Measurements from ENCODE around the gene ADAM12.
"Not testable (repeated sequence)": the region's sequence is repeated elsewhere in the genome, so short reads cannot be mapped to it uniquely, and the experiment has no call there.

The ADAM12 gene

DNA sequence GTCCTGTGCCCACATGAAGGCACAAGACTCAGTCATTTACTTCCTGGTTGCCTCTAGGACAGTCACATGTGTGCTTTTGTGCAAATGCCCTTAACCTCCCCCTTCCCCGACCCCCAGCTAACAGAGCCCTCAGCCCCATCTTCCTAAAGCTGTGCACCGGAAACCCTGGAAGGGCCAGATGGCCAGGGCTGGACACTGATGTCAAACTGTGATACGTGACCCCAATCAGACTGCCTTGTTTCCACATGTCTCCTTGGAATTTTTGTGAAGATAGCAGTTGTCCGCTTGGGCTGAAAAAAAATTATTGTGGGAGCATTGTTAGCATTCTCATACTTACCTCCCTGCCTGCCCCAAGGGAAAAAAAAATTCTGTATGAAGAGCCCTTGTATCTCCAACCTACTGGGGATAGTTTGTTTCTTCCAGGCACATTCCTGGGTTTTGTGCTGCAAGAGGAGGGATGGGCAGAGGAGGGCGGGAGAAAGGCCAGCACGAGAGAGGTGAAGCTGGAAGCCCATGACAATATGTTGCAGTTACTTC, 17.0 kb upstream of the ADAM12 start:
- no peak for DNase-seq (ENCODE audit: low read depth in 2 of 2)

DNA sequence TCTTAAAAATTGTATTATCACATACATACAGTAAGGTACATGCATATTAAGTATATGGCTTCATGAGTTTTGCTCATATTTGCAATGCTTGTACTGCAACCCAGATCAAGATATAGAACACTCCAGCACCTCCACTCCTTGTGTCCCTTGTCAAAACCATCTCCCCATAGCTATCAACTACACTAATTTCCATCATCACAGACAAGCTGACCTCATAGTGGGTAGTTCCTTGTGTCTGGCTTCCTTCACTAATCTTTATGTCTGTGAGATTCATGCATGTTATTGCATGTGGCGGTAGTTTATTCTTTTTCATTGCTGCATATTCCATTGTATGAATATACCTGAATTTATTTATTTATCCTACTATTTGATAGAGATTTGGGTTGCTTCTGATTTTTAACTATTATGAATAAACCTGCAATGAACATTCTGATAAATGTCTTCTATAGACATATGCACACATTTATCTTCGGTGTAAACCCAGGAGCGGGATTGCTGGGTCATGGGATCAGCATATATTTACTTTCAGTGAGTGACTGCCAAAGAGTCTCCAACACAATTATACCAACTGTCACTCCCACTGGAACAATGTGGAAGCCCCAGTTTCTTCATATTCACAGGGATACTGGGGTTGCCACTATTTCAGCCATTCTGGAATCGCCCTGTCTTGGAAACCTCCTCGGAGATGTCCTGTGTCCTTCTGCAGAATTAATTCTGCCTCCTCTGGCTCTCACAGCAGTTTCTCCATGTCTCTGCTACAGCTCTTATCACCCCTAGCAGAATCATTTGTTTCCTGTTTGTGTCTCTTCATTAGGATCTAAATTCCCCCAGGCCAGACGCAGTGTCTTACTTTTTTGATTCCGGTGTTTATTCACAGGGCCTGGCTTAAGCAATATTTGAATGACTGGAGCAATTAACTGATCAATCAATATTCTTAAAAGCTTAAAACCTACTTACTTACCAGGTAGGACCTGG, 14.7 kb upstream of the ADAM12 start:
- DNase-seq (ENCODE audit: low read depth in 2 of 2): no peak

DNA sequence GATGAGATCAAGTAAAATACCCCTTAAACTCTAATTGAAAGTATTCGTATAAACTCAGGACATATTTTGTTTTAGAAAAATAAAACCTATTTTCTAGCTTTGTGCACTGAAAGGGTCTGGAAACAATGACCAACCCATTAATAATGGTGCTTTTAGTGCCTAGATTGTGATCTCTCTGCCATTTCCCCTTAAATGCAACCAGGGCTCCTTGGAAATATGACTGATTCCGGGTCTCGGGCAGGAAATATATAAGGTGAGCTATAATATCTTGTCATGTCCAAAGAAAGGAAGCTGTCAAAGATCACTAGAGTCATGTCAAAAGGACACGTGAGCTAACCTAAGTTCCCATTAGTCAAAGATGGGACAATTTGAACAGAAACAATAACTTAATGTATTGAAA, 12.4 kb upstream of the ADAM12 start:
- no peak for DNase-seq (ENCODE audit: low read depth in 2 of 2)

DNA sequence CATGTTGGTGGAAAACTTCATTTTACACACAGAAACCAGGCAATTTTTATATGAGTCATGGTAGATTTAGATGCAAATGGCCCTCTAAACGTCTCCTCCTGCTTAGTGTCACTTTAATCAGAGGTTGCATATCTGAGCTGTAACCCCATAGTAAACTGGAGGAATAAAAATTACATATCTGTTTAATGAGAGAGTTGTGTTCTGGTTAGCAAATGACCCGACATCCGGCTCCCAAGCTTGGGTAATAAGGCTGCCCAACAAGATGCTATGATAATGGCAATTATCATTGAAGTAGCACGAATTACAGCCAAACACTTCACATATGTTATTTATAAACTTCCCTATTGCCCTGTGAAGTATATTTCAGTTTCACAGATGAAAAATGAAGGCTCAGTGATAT, 10.6 kb upstream of the ADAM12 start:
- no peak for DNase-seq (ENCODE audit: low read depth in 2 of 2)

DNA sequence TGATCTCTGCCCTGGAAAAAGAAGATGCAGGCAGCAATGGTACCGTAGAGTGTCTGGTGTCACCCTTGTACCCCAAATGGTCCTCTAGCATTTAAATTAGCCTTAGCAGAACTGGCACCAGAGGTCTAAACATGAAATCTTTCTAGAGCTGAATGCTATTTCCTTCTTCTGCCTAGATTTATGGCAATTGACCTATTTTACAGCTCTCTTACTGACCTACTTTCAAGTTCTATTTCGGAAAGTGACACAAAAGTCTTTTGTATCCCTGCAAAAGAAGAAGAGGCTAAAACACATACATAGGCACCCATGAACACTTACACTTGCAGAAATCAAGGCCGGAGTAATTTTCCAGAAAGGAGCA, 10.1 kb upstream of the ADAM12 start:
- no peak for DNase-seq (ENCODE audit: low read depth in 2 of 2)

DNA sequence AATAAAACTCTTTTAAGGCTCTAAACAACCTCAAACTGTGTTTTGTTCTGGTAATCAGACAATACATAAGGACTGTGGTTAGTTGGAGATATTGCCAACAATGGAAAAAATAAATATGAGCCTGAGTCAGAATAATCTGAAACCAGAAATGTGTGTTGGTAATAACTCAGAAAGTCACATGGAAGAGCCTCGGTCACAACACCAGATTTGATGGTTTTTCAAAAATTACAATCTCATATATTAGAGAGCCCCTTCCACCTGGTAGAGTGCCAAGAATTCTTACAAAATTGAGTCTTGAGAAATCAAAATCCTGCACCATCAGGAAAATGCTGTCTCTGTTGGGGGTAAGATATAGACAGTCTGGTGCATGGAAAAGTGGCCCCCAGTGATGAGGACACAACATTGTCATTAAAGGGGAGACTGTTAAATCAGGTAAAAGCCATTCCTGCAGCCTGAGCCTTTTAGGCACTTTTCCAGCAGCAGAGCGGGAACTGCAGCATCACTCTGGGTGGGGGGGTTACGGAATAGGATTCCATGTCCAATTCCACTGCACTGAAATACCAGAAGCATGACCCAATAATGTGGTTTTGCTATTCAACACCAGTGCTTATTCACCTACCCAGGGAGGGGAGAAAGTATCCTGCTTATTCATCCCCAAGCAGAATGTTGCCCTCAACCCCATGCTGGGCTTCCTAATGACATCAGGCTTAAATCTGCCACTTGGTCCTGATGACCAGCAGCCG, 9.5 kb upstream of the ADAM12 start:
- no peak for DNase-seq (ENCODE audit: low read depth in 2 of 2)

DNA sequence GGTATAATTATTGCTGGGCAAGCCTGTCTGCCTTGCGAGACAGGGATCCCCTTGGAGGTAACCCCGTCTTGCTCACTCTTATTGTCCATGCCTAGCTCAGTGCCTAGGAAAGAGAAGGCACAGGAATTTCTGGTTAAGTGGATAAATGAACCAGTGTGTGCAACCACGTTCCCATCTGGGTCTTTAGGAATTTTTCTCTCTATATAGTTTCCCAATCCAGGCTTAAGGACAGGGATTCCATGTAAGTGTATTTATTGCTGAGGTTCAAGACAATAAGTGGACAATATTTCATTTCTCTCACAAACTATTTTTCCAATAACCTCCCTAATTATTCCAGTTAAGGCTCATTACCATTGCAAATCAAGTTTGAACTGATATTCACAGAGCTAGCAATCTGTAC, 8.9 kb upstream of the ADAM12 start:
- no peak for DNase-seq (ENCODE audit: low read depth in 2 of 2)

DNA sequence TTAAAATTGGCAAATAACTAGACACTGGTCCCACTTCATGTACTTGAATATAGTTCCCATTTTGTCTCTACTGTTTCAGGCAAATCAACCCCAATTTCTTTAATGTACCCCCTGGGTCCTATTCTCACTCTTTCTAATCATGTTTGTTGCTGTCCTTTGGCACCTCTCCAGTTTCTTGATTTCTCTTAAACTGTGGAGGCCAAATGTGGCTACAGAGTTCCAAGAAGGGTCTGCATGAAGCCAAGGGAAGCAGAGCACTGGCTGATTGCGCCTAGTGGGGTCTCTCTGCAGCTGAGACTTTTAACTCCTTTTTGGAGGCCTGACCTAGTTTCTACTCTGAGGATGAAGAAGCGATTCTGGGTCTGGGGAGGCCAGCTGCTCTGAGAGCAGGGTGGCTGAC, 6.7 kb upstream of the ADAM12 start:
- no peak for DNase-seq (ENCODE audit: low read depth in 2 of 2)

DNA sequence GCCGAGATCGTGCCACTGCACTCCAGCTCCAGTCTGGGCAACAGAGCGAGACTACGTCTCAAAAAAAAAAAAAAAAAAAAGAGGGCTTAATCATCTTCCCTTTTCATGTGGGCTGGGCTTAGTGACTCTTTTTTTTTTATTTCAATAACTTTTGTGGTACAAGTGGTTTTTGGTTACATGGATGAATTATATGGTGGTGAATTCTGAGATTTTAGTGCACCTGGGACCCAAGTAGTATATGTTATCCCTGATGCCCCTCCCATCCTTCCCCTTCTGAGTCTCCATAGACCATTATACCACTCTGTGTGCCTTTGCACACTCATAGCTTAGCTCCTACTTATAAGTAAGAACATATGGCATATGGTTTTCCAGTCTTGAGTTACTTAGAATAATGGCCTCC, 4.8 kb upstream of the ADAM12 start:
- no peak for DNase-seq (ENCODE audit: low read depth in 2 of 2)

DNA sequence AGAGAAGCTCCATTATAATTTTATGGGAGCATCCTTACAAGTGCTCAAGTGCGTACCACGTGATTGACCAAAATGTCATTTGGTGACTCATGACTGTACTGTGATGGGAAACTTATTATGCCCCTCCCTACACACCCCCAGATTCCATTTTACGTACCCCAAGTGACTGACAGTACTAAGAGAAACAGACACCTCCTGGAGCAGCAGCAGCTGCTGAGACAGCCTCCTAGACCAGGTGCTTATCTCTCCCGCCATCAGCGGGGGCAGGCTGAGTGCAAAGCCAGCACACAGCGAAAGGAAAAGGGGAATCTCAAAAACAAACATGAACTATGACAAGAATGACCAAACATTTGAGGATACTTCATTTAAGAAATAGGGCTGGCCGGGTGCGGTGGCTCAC, 4.2 kb upstream of the ADAM12 start:
- DNase-seq (ENCODE audit: low read depth in 2 of 2): no peak

DNA sequence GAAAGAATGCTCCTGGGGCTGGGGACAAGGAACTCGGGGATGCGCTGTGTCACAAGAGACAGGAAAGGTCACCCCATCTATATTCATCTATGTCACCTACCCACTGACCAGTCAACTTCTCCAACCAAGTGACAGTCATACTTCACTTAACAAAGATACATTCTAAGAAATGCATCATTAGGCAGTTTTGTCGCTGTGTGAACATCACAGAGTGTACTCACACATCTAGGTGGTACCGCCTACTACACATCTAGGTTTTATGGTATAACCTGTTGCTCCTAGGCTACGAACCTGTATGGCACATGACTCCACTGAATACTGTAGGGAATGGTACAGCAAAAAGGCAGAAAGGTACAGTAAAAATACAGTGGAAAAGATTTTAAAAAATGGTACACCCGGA, 3.8 kb upstream of the ADAM12 start:
- DNase-seq (ENCODE audit: low read depth in 2 of 2): no peak

DNA sequence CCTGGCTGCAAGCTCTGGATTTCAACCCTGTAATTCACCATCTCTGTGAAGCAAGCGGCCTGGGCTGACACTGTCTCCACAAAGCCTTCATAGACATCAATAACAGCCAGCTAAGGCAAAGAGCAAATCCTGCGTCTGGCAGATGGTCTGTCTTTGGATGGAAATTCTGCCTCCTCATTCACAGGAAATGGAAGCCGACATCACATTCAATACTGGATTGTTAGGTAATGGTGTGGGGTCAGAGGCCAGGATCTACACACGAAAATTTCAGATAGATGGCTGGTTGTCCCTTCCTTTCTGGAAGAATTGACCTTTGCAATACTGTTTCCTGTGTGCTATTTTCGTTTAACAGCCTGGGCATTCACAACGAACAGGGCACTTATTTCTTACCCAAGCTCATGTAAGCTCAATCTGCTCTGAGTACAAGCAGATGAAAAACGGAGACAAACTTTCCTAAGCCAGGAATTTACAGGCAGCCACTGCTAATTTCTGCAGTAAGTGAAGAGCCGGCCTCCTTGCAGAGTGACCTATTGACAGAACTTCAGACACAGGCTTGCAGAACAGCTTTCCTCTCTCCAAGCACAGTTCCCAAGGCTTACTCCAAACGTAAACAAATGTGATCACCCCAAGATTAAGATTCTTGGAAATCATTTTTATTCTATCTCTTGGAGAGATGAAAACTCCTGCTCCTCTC, 3.1 kb upstream of the ADAM12 start:
- DNase-seq (ENCODE audit: low read depth in 2 of 2): no peak

DNA sequence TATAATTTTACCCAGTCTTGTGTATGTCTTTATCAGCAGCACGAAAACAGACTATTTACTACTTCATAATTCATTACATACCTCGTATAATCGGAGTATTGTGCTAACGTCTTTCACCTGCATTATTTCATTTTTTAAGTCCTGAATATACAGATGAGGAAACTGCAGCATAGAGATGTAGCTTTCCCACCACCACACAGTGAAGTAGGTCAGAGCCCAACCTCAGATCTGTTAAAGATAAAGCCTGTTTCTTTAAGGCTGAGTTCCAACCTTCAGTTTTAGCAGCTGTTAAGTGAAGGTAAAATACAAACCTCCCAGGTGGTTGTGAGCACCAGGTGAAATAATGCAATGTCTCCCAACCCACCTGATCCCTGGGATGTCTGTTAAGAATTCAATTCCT, 2.0 kb upstream of the ADAM12 start:
- DNase-seq (ENCODE audit: low read depth in 2 of 2): no peak

DNA sequence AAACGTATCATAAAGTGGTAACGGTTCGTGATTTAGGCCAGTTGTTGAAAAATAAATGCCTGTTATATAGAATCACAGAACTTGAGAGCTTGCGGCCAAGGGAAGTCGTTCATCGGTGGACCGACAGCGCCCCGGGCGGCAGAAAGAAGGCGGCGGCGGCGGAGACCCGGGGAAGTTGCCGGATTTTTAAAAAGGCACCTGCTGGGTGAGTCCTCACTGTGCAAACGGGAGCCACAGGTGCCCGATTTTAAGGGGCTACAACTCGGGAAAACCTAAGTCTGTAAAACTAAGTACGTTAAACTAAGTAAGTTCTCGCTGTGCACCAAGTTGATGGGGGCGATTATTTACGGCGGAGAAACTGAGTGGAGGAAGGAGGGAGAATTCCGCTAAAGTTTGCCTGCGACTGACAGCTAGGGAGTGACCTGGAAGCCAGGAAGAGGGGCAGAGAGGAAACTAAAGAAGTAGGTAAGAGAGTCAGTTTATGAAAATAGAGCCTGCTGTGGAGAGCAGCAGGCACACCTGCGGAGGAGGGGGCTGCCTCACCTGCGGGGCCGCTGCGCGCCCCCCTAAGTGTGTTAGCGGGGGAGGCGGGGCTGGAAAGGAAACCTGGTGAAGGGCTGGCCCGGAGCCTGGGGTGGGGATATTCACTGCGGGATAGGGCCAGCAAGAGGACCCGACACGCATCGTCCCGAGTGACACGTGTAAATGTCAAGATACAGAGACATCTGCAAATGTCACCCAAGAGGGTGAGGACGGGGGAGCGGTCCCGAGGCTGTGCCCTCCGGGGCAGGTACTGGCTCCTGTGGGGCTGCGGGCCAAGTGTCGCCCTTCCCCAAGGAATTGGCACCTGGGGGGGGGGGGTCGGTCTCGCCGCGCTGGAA, 996 bp downstream of the ADAM12 start:
- DNase-seq (ENCODE audit: low read depth in 2 of 2): no peak

DNA sequence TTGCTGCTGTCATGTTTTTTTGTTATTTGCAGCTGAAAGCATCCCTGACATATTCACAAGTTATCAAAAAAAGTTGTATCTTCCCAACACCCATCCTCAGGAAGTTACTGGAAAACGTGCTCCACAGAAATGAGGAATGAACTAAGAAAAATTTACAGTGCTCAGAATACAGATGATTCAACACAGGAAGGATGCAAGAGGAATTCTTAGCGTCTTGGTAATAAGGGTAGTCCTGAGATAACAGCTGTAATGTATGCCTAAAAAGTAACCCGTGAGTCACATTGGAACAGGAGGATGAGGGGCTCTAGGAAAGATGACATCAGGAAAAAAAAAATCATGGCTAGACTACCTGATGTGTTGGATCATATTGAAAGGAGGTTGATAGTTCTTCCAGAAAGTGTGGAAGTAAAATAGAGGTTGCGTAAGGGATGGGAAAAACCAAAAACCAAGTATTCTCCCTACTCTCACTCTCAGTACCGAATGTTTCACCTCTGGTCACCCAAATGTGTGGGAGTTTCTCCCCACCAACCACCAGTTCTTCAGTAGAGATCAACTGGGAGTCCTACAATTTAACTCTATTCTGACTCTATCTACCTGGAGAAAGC, 3.9 kb downstream of the ADAM12 start:
- no peak for DNase-seq (ENCODE audit: low read depth in 2 of 2)

DNA sequence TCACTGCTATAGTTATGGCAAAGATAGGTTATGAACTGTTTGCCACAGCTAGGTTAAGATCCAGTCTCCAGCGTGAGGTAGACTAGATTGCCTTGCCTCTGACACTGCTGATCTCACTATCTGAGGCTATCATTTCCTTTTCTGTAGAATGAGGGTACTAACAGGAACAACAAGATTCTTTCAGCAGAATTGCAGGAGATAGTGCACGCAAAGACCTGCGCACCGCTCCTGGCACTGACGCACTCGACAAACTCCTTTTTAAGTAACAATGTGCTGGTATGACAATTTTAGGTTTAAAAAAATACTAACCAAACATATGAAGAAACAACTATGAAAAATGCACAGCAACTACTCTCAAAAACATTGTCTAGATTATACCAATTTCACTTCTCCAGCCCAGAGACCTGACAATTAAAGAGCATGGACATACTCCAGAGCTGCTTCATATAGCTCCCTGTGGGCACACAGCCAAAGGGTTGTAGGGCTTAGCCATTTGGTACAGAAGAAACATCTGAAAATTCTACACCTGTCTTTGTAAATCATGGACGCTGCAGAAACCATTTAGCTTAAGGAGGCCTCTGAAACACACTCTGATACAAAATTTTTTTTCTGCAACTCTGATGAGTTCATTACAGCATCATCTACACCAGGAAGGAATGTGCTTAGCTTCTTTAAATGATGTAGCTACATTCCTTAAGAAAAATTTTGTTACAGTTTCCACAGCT, 7.8 kb downstream of the ADAM12 start:
- no peak for DNase-seq (ENCODE audit: low read depth in 2 of 2)

DNA sequence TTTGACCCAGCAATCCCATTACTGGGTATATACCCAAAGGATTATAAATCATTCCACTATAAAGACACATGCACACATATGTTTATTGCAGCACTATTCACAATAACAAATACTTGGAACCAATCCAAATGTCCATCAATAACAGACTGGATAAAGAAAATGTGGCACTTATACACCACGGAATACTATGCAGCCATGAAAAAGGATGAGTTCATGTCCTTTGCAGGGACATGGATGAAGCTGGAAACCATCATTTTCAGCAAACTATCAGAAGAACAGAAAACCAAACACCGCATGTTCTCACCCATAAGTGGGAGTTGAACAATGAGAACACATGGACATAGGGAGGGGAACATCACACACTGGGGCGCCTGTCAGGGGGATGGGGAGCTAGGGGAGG, 9.1 kb downstream of the ADAM12 start:
- not testable (repeated sequence) for DNase-seq (ENCODE audit: low read depth in 2 of 2)

DNA sequence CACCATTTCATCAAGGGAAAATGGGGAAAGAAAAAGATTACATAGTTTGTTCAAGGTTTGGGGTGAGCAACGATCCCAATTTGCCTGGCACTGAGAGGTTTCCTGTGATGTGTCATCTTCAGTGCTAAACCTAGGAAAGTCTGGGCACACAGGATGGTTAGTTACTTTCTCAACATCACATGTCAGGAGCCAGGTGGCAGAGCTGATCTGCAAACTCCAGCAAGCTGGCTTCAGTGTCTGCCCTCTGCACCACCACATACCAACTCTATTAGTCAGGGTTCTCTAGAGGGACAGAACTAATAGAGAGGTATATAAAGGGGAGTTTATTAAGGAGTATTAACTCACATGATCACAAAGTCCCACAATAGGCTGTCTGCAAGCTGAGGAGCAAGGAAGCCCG, 11.3 kb downstream of the ADAM12 start:
- no peak for DNase-seq (ENCODE audit: low read depth in 2 of 2)

DNA sequence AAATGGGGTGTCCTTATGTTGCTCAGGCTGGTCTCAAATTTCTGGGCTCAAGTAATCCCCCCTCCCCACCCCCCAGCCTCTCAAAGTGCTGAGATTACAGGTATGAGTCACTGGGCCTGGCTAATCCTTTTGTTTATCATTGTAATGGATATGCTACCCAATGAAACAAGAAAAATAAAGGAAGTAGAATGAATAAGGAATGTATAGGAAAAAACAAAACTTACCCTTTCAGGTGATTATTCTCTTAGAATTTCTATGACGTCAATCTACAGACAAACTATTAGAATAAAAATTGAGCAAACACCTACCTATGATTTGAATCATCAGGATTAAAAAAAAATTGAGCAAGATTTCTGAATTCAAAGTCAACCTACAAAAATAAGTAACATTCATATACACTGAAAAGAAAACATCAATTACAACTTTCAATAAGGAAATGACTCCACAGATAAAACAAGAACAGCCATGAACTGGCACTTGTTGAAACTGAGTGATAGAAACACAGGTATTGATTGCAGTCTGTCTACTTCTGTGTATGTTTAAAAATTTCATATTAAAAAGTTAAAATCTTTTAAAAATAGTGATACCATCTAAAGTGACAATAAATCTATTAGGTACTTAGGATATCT, 12.2 kb downstream of the ADAM12 start:
- no peak for DNase-seq (ENCODE audit: low read depth in 2 of 2)

DNA sequence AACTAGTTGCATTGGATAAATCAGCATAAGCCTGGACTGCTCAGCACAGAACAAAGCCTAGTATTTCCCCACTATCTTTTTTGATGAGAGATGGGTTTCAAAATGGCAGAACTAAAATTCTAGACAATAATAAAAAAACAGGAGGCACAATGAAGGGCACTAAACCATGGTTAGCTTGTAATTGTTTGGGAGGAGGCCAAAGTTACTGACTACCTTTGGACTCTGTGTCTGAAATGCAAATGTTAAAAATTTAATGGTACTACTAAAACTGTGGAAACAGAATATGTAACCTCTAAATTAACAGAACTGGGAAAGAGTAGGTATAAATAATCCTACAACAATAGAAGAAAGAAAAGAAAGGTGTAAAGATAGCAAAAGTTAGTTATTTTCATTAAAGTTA, 13.0 kb downstream of the ADAM12 start:
- no peak for DNase-seq (ENCODE audit: low read depth in 2 of 2)

All from stimulated activated CD8-positive, alpha-beta memory T cell treated with anti-CD3 and anti-CD28 coated beads, Interleukin-2, amount 100 ng/mL, for 1 hour (primary cell).